K562 (cell line): ENCODE data around the gene MAP4K1. TPM values are rescaled to one million over a fixed set of nuclear protein-coding genes. Genes with fewer than 3 reads are reported as not detected.

Source experiments
- ARID2 ChIP-seq: fragments of 450-650 bp; IDR thresholded peaks from 2 replicates; pipeline ENCODE4 v1.6.1; 2017; ENCODE audit warnings: antibody characterized with exemption, mild to moderate bottlenecking
- CBX1 ChIP-seq: sonication (generic); IDR thresholded peaks from 2 replicates; pipeline ENCODE4 v1.6.1; 2016; ENCODE audit warnings: antibody characterized with exemption, low read depth, mild to moderate bottlenecking
- FOSL1 ChIP-seq: fragments of 200-800 bp; sonication (Bioruptor generic); conservative IDR thresholded peaks from 2 replicates; pipeline ENCODE4 v1.6.1; 2016; ENCODE audit warnings: missing genetic modification characterization, missing compliant biosample characterization
- GABPA ChIP-seq: fragments of 200-800 bp; sonication (Bioruptor generic); conservative IDR thresholded peaks from 2 replicates; pipeline ENCODE4 v1.6.1; 2016; ENCODE audit warnings: low read depth, missing genetic modification characterization, missing compliant biosample characterization
- GMEB1 ChIP-seq: fragments of 250-450 bp; sonication (Bioruptor Pico); IDR thresholded peaks from 2 replicates; pipeline ENCODE4 v1.4.0; 2020; ENCODE audit warnings: mild to moderate bottlenecking
- HCFC1 ChIP-seq: IDR thresholded peaks from 2 replicates; pipeline ENCODE4 v1.6.1; 2012; ENCODE audit warnings: low read depth, low read length, improper control_type of control experiment
- HDAC8 ChIP-seq: fragments of 450-650 bp; IDR thresholded peaks from 2 replicates; pipeline ENCODE4 v1.6.1; 2016; ENCODE audit warnings: mild to moderate bottlenecking, missing genetic modification characterization, moderate library complexity, missing compliant biosample characterization
- IFI16 ChIP-seq: fragments of 250-450 bp; sonication (Bioruptor Pico); IDR thresholded peaks from 2 replicates; pipeline ENCODE4 v2.1.2; 2022; ENCODE audit warnings: mild to moderate bottlenecking, inconsistent platforms
- NFATC3 ChIP-seq: fragments of 450-650 bp; IDR thresholded peaks from 2 replicates; pipeline ENCODE4 v1.6.1; 2017; ENCODE audit warnings: mild to moderate bottlenecking
- NFE2L1 ChIP-seq: fragments of 450-650 bp; IDR thresholded peaks from 2 replicates; pipeline ENCODE4 v1.6.1; 2016; ENCODE audit warnings: missing genetic modification characterization, low read depth, mild to moderate bottlenecking, missing compliant biosample characterization, moderate library complexity, borderline replicate concordance
- POLR2B ChIP-seq: fragments of 450-650 bp; IDR thresholded peaks from 2 replicates; pipeline ENCODE4 v1.6.1; 2018; ENCODE audit warnings: low read depth; ENCODE audit not compliant: partially characterized antibody
- PTTG1 ChIP-seq: fragments of 450-650 bp; IDR thresholded peaks from 2 replicates; pipeline ENCODE4 v1.6.1; 2016; ENCODE audit warnings: low read depth, mild to moderate bottlenecking, missing genetic modification characterization, missing compliant biosample characterization
- RBM15 ChIP-seq: fragments of 200-400 bp; formaldehyde crosslinking; IDR thresholded peaks from 2 replicates; pipeline ENCODE4 v1.6.1; 2018; ENCODE audit warnings: mild to moderate bottlenecking, low read length, moderate library complexity; ENCODE audit not compliant: insufficient read depth
- SIRT6 ChIP-seq: IDR thresholded peaks from one replicate; pipeline ENCODE4 v1.6.1; 2012; ENCODE audit warnings: low read depth, mild to moderate bottlenecking, control low read depth, inconsistent platforms, low read length, moderate library complexity
- SMAD3 ChIP-seq: fragments of 450-650 bp; formaldehyde crosslinking; conservative IDR thresholded peaks from 2 replicates; pipeline ENCODE4 v1.4.0; 2020; ENCODE audit warnings: mild to moderate bottlenecking
- SMARCA4 ChIP-seq: fragments of 450-650 bp; IDR thresholded peaks from 2 replicates; pipeline ENCODE4 v1.6.1; 2016
- SP2 ChIP-seq: IDR thresholded peaks from 2 replicates; pipeline ENCODE4 v1.6.1; 2011; ENCODE audit warnings: mild to moderate bottlenecking, low read depth, low read length, moderate library complexity; ENCODE audit not compliant: poor library complexity, severe bottlenecking; ENCODE audit errors: extremely low read depth
- TCFL5 ChIP-seq: fragments of 250-450 bp; sonication (Bioruptor Pico); conservative IDR thresholded peaks from 2 replicates; pipeline ENCODE4 v1.6.1; 2021; ENCODE audit warnings: mild to moderate bottlenecking, moderate library complexity, matching md5 sums
- THAP12 ChIP-seq: fragments of 250-450 bp; sonication (Bioruptor Pico); IDR thresholded peaks from 2 replicates; pipeline ENCODE4 v1.9.0; 2021; ENCODE audit warnings: mild to moderate bottlenecking, inconsistent platforms
- USF2 ChIP-seq: sonication (generic); formaldehyde crosslinking; IDR thresholded peaks from 2 replicates; pipeline ENCODE4 v1.5.0; 2020; ENCODE audit warnings: missing genetic modification reagents
- ZBTB26 ChIP-seq: fragments of 450-650 bp; formaldehyde crosslinking; IDR thresholded peaks from 2 replicates; pipeline ENCODE4 v1.4.0; 2022; ENCODE audit warnings: missing genetic modification characterization
- ZKSCAN1 ChIP-seq: fragments of 150-350 bp; IDR thresholded peaks from 2 replicates; pipeline ENCODE4 v1.6.1; 2016; ENCODE audit warnings: low read depth, low read length
- ZNF133 ChIP-seq: fragments of 250-450 bp; sonication (Bioruptor Pico); IDR thresholded peaks from 2 replicates; pipeline ENCODE4 v1.4.0; 2020; ENCODE audit warnings: mild to moderate bottlenecking
- ZNF444 ChIP-seq: fragments of 250-450 bp; sonication (Bioruptor Pico); IDR thresholded peaks from 2 replicates; pipeline ENCODE4 v1.4.0; 2020; ENCODE audit warnings: mild to moderate bottlenecking, moderate library complexity
- ZNF695 ChIP-seq: fragments of 450-650 bp; formaldehyde crosslinking; IDR thresholded peaks from 2 replicates; pipeline ENCODE4 v1.4.0; 2020; ENCODE audit warnings: mild to moderate bottlenecking, moderate library complexity
- polyA plus RNA-seq, 8 experiments: library from polyadenylated mRNA; depleted of rRNA in 4 of 8; stranded (reverse) in 5 of 8; unstranded in 3 of 8; fragments of >200 nt; fragmentation: Nextera tagmentation in 2 of 8; fragmentation: Illumina TruSeq in 1 of 8; extraction: Ambion mirVana in 2 of 8; extraction: Trizol in 1 of 8; gene quantifications; 2 replicates each; pipeline versions ENCODE4 v1.2.1 to v1.2.3, GENCODE V29; 2011 to 2014; ENCODE audit warnings: inconsistent platforms in 1 of 8, missing spikeins in 1 of 8
- total RNA-seq, 7 experiments: library from RNA; depleted of rRNA in 6 of 7; stranded (reverse); fragments of >200 nt in 6 of 7; fragmentation: Illumina TruSeq in 2 of 7; extraction: Trizol in 2 of 7; gene quantifications; 2 replicates each; pipeline versions ENCODE4 v1.2.1 to v1.2.3, GENCODE V29; 2011 to 2021; ENCODE audit warnings: low replicate concordance in 1 of 7

Gene MAP4K1
- total and polyA plus RNA-seq, 9 of the 15 experiments (the other 6 are each of a cell fraction or from before 2014, with no cell fraction given): 0.14 to 3.2 (median 0.73) TPM; not detected in 1

- TF ChIP-seq RBM15 (no peak), TCFL5 (CRISPR knock-in tag) (no peak), SP2 (no peak), USF2 (no peak), HDAC8 (tag) (no peak), IFI16 (CRISPR knock-in tag) (no peak), PTTG1 (no peak), HCFC1 (no peak), ARID2 (peak; percentile 3; the same call in 1 of the 2 replicates), SIRT6 (no peak), ZBTB26 (CRISPR knock-in tag) (no peak), SMAD3 (CRISPR knock-in tag) (no peak), ZNF133 (CRISPR knock-in tag) (no peak), GMEB1 (CRISPR knock-in tag) (no peak), NFATC3 (no peak), SMARCA4 (peak; percentile 92), FOSL1 (peak; percentile 93), ZNF695 (CRISPR knock-in tag) (no peak), GABPA (tag) (peak; percentile 29; the same call in 1 of the 2 replicates), THAP12 (CRISPR knock-in tag) (no peak), ZKSCAN1 (peak; percentile 71; the same call in 1 of the 2 replicates), CBX1 (no peak), NFE2L1 (tag) (no peak), POLR2B (no peak), ZNF444 (CRISPR knock-in tag) (no peak)
Observed at GRCh38 chr19:38557205-38557799, 60.5 kb downstream of the MAP4K1 start (continued).
